Activated CD4-positive, alpha-beta memory T cell treated with anti-CD3 and anti-CD28 coated beads for 36 hours (primary cell): ENCODE results near the gene ZNF608. TPM values are rescaled to one million over a fixed set of nuclear protein-coding genes. Genes with fewer than 3 reads are reported as not detected.

Source experiments
- CTCF ChIA-PET: fragments of 350-600 bp; sonication (Branson Sonifier 250); formaldehyde crosslinking; loops from one replicate; lab custom pipeline; 2021; ENCODE audit warnings: antibody characterized with exemption, inconsistent platforms; lab: Charles Lee
- POLR2A ChIA-PET: fragments of 350-600 bp; sonication (Branson Sonifier 250); formaldehyde crosslinking; loops from one replicate; lab custom pipeline; 2021; ENCODE audit warnings: antibody characterized with exemption; lab: Charles Lee
- DNase-seq: peaks from one replicate; pipeline ENCODE4 v3.0.0-alpha.2; 2020
- H3K27ac Mint-ChIP-seq: one replicate; pipeline ENCODE4 v1.8.0; 2021; ENCODE audit warnings: mixed read lengths
- H3K27me3 Mint-ChIP-seq: one replicate; pipeline ENCODE4 v1.8.0; 2021; ENCODE audit warnings: mixed read lengths
- H3K36me3 Mint-ChIP-seq: one replicate; pipeline ENCODE4 v1.8.0; 2021; ENCODE audit warnings: mixed read lengths
- H3K4me1 Mint-ChIP-seq: one replicate; pipeline ENCODE4 v1.8.0; 2021; ENCODE audit warnings: low read depth, mixed read lengths
- H3K4me3 Mint-ChIP-seq: one replicate; pipeline ENCODE4 v1.8.0; 2021; ENCODE audit warnings: mild to moderate bottlenecking, mixed read lengths
- H3K9me3 Mint-ChIP-seq: one replicate; pipeline ENCODE4 v1.8.0; 2021; ENCODE audit warnings: mixed read lengths
- intact Hi-C: fragments of 100-400 bp; cut with micrococcal nuclease; formaldehyde crosslinking; loops from one replicate; pipeline ENCODE4 v1.15.1; 2023
- total RNA-seq, 2 experiments: library from RNA; stranded (reverse); gene quantifications; one replicate each; pipeline ENCODE4 v1.2.3, GENCODE V29; 2021

ZNF608 gene
- total RNA-seq, 2 experiments from 2014 or later = not detected

DNA sequence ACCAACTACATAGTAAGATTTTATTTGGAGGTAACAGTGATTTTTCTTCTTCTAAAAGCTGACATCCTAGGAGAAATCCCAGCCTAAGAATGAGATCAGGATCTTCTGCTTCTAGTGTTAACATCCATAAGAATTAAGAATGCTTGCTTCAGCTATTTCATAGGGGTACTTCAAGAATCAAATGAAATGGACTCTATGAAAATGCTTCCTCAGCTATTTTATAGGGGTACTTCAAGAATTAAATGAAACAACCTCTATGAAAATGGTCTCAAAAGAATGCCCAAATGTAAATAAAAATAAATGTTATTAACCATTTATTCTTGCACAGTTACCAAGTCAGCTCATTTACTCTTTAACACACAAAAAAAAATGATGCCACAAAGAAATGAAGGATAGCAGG lies 31.5 kb downstream of the ZNF608 start:
- no peak overlapping the region for H3K4me3 Mint-ChIP-seq
- CTCF ChIA-PET = no interaction called here
- H3K4me1 Mint-ChIP-seq = no peaks in the 10 kb centered on the region
- H3K36me3 Mint-ChIP-seq = no peaks in the 10 kb centered on the region
- H3K27ac Mint-ChIP-seq = no peak overlapping the region
- intact Hi-C loops = no loop called here
- H3K27me3 Mint-ChIP-seq = no peaks in the 10 kb centered on the region
- POLR2A ChIA-PET = no interaction called here
- peaks cover 2% of the 10 kb centered on the region for H3K9me3 Mint-ChIP-seq
- no peak for DNase-seq

- Mint-ChIP-seq H3K36me3 (no peaks in the 10 kb centered on the region), H3K4me3 (no peak overlapping the region), H3K9me3 (peaks cover 2% of the 10 kb centered on the region), H3K27me3 (peaks cover 2% of the 10 kb centered on the region), H3K27ac (no peak overlapping the region), H3K4me1 (no peaks in the 10 kb centered on the region)
- POLR2A ChIA-PET = no interaction called here
- CTCF ChIA-PET = no interaction called here
- DNase-seq = no peak
- intact Hi-C loops = no loop called here
Measured at GRCh38 chr5:124713595-124713994, 32.8 kb downstream of the ZNF608 start.

DNA sequence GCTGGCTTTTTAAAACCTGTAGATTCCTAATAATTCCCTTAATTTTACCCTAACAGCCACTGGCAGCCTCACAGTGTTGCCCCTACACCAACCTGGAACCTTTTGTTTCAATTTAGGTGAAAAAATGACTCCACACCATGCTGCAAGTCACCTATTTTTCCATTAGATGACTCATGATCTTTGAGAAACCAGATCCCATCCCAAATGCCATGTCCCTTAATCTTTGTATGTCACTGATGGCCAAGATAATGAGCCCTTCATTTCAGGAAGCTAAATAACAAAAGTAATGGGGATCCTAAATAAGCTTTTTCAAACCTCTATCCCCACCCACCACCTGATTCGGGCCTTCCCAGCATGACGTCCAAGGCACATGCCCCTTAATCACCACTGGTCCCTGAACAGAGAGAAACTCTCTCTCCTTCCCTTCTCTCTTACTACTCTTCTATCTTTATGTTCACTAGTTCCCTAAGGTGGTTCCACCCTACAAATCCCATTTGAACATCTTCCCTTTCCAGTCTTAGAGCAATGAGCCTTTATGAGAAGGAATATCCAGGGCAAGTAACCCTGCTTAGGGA lies 33.6 kb downstream of the ZNF608 start:
- H3K9me3 Mint-ChIP-seq = peaks cover 2% of the 10 kb centered on the region
- H3K36me3 Mint-ChIP-seq = no peaks in the 10 kb centered on the region
- POLR2A ChIA-PET = no interaction called here
- no peak for DNase-seq
- peaks cover 2% of the 10 kb centered on the region for H3K27me3 Mint-ChIP-seq
- CTCF ChIA-PET = no interaction called here
- intact Hi-C loops = no loop called here
- no peak overlapping the region for H3K27ac Mint-ChIP-seq
- no peak overlapping the region for H3K4me3 Mint-ChIP-seq
- H3K4me1 Mint-ChIP-seq = no peaks in the 10 kb centered on the region

DNA sequence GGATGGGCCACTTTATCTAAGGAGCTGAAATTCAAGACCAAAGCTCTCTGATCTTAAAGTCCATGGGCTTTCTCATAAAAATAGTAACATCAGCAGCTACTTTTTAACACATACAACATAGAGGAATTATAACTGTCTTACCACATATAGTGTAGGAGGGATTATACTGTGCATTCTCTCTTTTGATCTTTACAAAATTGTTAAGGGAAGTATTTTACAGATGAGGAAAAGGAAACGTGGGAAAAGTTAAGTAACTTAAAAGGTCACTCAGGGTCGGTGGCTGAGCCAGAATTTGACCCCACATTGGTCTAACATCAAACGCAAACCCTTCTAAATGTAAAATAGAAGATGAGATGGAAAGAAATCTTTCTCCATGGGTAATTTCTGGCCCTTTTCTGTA lies 38.4 kb downstream of the ZNF608 start:
- H3K27me3 Mint-ChIP-seq = peaks cover 7% of the 10 kb centered on the region
- no peak overlapping the region for H3K27ac Mint-ChIP-seq
- no peaks in the 10 kb centered on the region for H3K36me3 Mint-ChIP-seq
- H3K4me1 Mint-ChIP-seq = no peaks in the 10 kb centered on the region
- peaks cover under 1% of the 10 kb centered on the region for H3K9me3 Mint-ChIP-seq
- intact Hi-C loops = no loop called here
- ChIA-PET POLR2A (no interaction called here), CTCF (no interaction called here)
- H3K4me3 Mint-ChIP-seq = no peak overlapping the region
- no peak for DNase-seq

GRCh38 chr5:124707520-124707919 lies 38.9 kb downstream of the ZNF608 start:
- ChIA-PET CTCF (no interaction called here), POLR2A (no interaction called here)
- Mint-ChIP-seq H3K4me1 (no peaks in the 10 kb centered on the region), H3K9me3 (no peaks in the 10 kb centered on the region), H3K4me3 (no peak overlapping the region), H3K27me3 (peaks cover 7% of the 10 kb centered on the region), H3K27ac (no peak overlapping the region), H3K36me3 (no peaks in the 10 kb centered on the region)
- intact Hi-C loops = no loop called here
- no peak for DNase-seq

DNA sequence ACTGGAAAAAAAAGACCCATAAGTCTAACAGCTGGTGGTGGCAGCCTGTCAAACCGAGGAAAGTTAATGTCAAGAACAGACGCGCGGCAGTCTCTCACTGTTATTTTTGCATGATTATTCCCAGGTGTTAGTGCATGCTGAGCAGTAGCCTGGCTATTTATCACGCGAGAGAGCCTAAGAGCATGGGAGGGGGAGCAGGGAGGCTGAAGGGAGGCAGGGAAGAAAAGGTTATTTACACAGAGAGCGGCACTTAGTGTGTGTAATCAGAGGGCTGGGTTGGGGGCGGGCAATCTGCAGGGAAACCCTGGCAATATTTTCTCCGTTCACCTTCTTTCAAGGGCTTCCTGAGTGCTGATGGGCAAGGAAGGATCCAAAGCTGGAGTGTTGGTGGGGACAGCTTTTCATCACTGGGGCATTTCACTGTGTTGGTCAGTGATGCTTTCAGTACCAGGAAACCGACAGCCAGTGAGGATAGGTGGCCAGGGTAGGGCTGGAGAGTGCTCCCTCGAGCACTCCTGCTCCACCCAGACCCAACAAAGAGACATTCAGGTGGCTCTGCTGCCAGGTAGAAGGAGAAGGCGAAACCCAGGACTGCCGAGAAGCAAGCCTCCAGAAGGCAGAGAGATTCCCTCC lies 39.6 kb downstream of the ZNF608 start:
- H3K27me3 Mint-ChIP-seq = peaks cover 7% of the 10 kb centered on the region
- CTCF ChIA-PET = no interaction called here
- H3K4me3 Mint-ChIP-seq = no peak overlapping the region
- intact Hi-C loops = no loop called here
- POLR2A ChIA-PET = no interaction called here
- no peaks in the 10 kb centered on the region for H3K4me1 Mint-ChIP-seq
- H3K27ac Mint-ChIP-seq = no peak overlapping the region
- no peaks in the 10 kb centered on the region for H3K9me3 Mint-ChIP-seq
- DNase-seq = no peak
- H3K36me3 Mint-ChIP-seq = no peaks in the 10 kb centered on the region

DNA sequence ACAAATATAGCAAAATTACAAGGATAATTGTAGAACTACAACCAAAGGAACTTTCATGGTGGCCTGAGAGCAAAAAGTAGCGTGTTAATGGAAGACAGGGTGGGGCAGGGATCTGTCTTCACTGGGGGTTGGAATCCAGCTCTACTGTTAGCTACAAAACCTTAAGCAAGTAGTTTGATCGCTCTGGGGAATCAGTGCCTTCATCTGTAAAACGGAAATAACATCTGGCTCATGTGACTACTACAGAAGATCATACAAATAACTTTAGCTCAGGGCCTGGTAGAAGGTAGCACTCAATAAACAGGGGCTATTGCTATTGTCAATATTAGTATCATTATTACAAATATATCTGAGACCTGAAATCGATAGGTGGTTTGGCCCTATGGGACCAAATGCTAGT lies 40.4 kb downstream of the ZNF608 start:
- ChIA-PET CTCF (no interaction called here), POLR2A (no interaction called here)
- Mint-ChIP-seq H3K36me3 (no peaks in the 10 kb centered on the region), H3K4me3 (no peak overlapping the region), H3K9me3 (no peaks in the 10 kb centered on the region), H3K27ac (no peak overlapping the region), H3K4me1 (no peaks in the 10 kb centered on the region), H3K27me3 (peaks cover 7% of the 10 kb centered on the region)
- no peak for DNase-seq
- intact Hi-C loops = no loop called here

DNA sequence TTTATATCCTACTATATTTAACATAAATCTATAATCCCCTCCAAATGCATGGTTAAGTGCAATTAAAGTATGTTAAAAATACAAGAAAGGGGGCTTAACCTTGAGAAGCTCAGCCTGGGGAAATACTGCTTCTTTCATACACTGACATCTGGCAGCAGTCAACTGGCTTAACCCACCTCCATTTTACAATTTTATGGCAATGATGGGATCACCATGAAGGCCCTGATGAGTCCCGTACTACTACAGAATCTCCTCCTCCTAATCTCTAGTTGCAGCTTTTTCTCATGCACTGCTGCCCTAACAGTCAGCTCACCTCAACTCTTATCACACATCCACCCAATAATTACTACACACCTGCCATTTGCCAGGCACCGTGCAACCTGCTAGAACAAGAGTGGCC lies 40.9 kb downstream of the ZNF608 start:
- Mint-ChIP-seq H3K27me3 (peaks cover 7% of the 10 kb centered on the region), H3K9me3 (no peaks in the 10 kb centered on the region), H3K4me3 (no peak overlapping the region), H3K36me3 (no peaks in the 10 kb centered on the region), H3K4me1 (no peaks in the 10 kb centered on the region), H3K27ac (no peak overlapping the region)
- CTCF ChIA-PET = no interaction called here
- POLR2A ChIA-PET = no interaction called here
- DNase-seq = no peak
- intact Hi-C loops = no loop called here

DNA sequence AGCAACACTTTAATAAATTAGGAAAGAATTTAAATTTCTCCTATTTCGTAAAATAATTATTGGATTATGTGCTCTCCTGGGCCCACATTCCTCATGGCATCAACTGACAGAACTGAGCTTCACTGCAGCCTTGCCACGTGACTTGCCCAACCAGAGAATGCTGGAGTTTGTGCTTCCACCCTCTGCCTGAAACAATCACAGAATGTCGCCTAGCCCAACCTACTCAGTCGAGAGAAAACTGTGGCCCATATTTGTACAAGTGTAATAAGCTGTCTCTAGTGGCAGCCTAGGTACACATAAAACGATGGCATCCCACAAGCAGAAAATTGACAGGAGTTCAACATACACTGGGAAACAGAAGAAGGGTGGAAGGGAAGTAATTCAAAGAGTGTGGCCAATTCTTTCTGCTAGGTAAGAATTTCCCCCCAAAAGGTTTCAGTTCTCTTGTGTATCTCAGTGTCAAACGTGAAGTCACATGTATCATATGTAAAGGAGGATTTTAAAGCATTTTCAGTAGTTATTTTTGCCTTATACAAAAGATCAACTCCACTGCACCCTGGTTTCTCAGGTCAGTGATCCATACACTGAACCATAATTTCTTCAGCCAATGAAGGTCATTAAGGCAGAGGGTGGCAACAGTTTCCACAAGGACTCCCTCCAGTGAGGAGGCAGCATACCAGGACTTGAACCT lies 41.7 kb downstream of the ZNF608 start:
- ChIA-PET CTCF (no interaction called here), POLR2A (no interaction called here)
- DNase-seq = no peak
- H3K4me1 Mint-ChIP-seq = no peaks in the 10 kb centered on the region
- H3K27ac Mint-ChIP-seq = no peak overlapping the region
- H3K9me3 Mint-ChIP-seq = no peaks in the 10 kb centered on the region
- no peaks in the 10 kb centered on the region for H3K36me3 Mint-ChIP-seq
- intact Hi-C loops = no loop called here
- H3K27me3 Mint-ChIP-seq = peaks cover 7% of the 10 kb centered on the region
- no peak overlapping the region for H3K4me3 Mint-ChIP-seq

DNA sequence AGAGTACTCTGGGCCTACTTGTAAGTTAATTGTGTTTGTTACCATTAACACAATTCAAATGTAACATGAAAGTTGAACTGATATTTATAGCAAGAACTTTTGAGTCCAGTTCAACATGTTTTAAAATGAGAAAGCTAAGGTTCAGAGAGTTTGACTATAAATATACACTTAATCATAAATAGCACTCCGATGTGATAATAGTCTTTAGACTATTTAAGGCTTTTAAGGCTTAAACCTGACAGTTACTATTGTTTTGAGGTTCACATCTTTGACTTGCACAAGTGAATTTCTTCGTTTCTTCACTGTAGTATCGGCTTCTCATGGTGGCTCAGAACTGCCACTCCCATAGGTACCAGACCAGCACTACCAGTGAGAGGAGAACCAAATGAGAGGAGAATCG lies 42.4 kb downstream of the ZNF608 start:
- ChIA-PET CTCF (no interaction called here), POLR2A (no interaction called here)
- Mint-ChIP-seq H3K9me3 (no peaks in the 10 kb centered on the region), H3K27ac (no peak overlapping the region), H3K36me3 (no peaks in the 10 kb centered on the region), H3K27me3 (peaks cover 5% of the 10 kb centered on the region), H3K4me1 (no peaks in the 10 kb centered on the region), H3K4me3 (no peak overlapping the region)
- intact Hi-C loops = no loop called here
- no peak for DNase-seq

GRCh38 chr5:124702525-124702924 lies 43.9 kb downstream of the ZNF608 start:
- Mint-ChIP-seq H3K27me3 (peaks cover 3% of the 10 kb centered on the region), H3K9me3 (no peaks in the 10 kb centered on the region), H3K27ac (no peak overlapping the region), H3K36me3 (no peaks in the 10 kb centered on the region), H3K4me3 (no peak overlapping the region), H3K4me1 (no peaks in the 10 kb centered on the region)
- ChIA-PET POLR2A (no interaction called here), CTCF (no interaction called here)
- intact Hi-C loops = no loop called here
- DNase-seq = no peak

DNA sequence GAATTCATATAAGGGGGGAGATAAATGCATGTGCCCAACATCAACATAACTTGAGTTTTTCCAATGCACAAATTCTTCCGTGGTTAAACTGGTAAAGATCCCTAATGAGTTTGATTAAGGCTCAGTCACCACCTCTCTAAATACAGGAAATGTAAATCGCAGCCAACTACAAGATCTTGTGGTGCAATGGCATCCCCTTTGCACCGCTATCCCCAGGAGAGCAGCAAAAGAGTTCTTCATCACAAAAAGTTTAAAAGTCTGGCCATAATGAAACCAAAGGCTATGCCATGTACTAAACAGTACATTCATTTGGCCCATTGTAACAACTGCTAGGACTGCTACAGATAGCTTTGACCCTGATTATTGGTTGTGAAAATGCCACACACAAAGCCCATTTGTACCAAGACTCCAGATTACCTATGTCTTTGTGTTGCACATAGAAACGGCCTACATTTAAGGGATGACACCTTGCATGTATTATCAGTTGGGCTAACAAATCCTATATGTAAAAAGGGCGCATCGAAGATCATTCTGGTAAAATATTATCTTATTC lies 44.5 kb downstream of the ZNF608 start:
- intact Hi-C loops = no loop called here
- Mint-ChIP-seq H3K4me3 (no peak overlapping the region), H3K36me3 (no peaks in the 10 kb centered on the region), H3K9me3 (no peaks in the 10 kb centered on the region), H3K27ac (no peak overlapping the region), H3K4me1 (no peaks in the 10 kb centered on the region), H3K27me3 (peaks cover 3% of the 10 kb centered on the region)
- POLR2A ChIA-PET = no interaction called here
- CTCF ChIA-PET = no interaction called here
- no peak for DNase-seq

GRCh38 chr5:124701016-124701415 lies 45.4 kb downstream of the ZNF608 start:
- Mint-ChIP-seq H3K27ac (no peak overlapping the region), H3K9me3 (no peaks in the 10 kb centered on the region), H3K36me3 (no peaks in the 10 kb centered on the region), H3K4me1 (no peaks in the 10 kb centered on the region), H3K27me3 (peaks cover 3% of the 10 kb centered on the region), H3K4me3 (no peak overlapping the region)
- ChIA-PET CTCF (no interaction called here), POLR2A (no interaction called here)
- intact Hi-C loops = no loop called here
- no peak for DNase-seq
